Body of pancreas (tissue), 4 donors: Measurements from ENCODE around the gene SNX24.

Experiments used
- CTCF ChIP-seq, 7 experiments: fragments of 450-650 bp in 4 of 7; fragments of 200-600 bp in 3 of 7; sonication (generic) in 3 of 7; IDR thresholded peaks; one replicate each; pipeline ENCODE4 v1.5.1; 2016 to 2019; ENCODE audit warnings: antibody characterized with exemption in 7 of 7
- POLR2A ChIP-seq, 3 donors: fragments of 450-650 bp; IDR thresholded peaks; one replicate each; pipeline ENCODE4 v1.6.1; 2016; ENCODE audit warnings: antibody characterized with exemption in 3 of 3, mild to moderate bottlenecking in 2 of 3

DNA sequence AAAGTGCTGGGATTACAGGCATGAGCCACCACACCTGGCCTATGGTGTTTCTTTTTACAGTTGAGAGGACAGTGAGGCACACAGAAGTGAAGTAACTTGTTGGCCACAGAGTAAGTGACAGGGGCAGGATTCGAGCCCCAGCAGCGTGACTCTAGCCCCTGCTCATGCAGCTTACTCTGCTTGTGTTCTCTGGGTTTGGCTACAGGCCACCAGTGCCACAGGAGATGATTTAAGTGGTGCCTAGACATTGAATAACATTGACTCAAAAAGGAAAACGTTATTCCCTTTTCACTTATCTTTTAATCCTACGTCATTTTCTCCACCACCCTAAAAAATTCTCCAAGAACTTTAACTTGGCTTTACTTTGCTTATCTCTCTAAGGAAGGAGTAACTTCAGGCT is 61.4 kb downstream of the SNX24 start:
- no peak for TF ChIP-seq CTCF (IDR thresholded peaks at IDR 0.05)
- no peak for TF ChIP-seq POLR2A (IDR thresholded peaks at IDR 0.05)
